ENCODE data around the gene DHRS13.

GRCh38 chr17:28941251-28941650, 38.4 kb upstream of the DHRS13 start:
- TF ChIP-seq CTCF (conservative IDR thresholded peaks at IDR 0.05 in 1 of 2, IDR thresholded peaks at IDR 0.05 in 1 of 2; ENCODE audit: extremely low read depth in 1 of 2, insufficient read depth in 1 of 2, low read depth in 1 of 2, low read length in 2 of 2), result no peak
- TF ChIP-seq EZH2 (IDR thresholded peaks at IDR 0.05; ENCODE audit: borderline replicate concordance, low read length), result no peak
